K562 (cell line): ENCODE results near the gene APCDD1L. TPM values are rescaled to one million over a fixed set of nuclear protein-coding genes. Genes with fewer than 3 reads are reported as not detected.

Source experiments
- ATAC-seq: fragments of 200-7000 bp; cut with Tn5 transposase; 3 replicates; pipeline ENCODE4 v1.9.1; 2020; ENCODE audit warnings: moderate library complexity
- BruUV-seq: library from RNA; stranded (reverse); fragments of 400-500 nt; replicated peaks from 2 replicates; lab custom pipeline; 2021; lab: Mats Ljungman, UMichigan
- CTCF ChIA-PET: fragments of 300-600 bp; formaldehyde crosslinking; extraction: SDS; loops from one replicate; lab custom pipeline; 2021; ENCODE audit warnings: low intra/inter-chr PET ratio; lab: Yijun Ruan, JAX
- POLR2A ChIA-PET: fragments of 300-600, 350-650 bp; sonication (Branson Sonifier 250); formaldehyde crosslinking; extraction: SDS; loops from one replicate; lab custom pipeline; 2021; ENCODE audit warnings: antibody characterized with exemption, inconsistent platforms; lab: Yijun Ruan, JAX
- DNase-seq, 4 experiments: peaks; one replicate each; pipeline versions ENCODE4 v3.0.0 to v3.0.0-alpha.2; 2011 to 2018; ENCODE audit warnings: low spot score in 3 of 4, mixed read lengths in 3 of 4; ENCODE audit errors: extremely low read depth in 1 of 4
- FAIRE-seq: peaks from 2 replicates; lab custom pipeline; 2011; peaks lifted over from hg19 to GRCh38; lab: Jason Lieb, UNC
- H2AFZ ChIP-seq: 2 replicates; pipeline ENCODE4 v1.6.0; 2011; ENCODE audit warnings: low read depth, low read length, control low read depth, inconsistent platforms
- H3K27ac ChIP-seq: fragments of 200-600 bp; 3 replicates; pipeline ENCODE4 v1.8.0; 2011; ENCODE audit warnings: low read depth, mild to moderate bottlenecking, control low read depth, inconsistent platforms, low read length, moderate library complexity, mixed read lengths; ENCODE audit errors: extremely low read depth
- H3K27me3 ChIP-seq, 2 experiments: fragments of 300-600 bp in 1 of 2; 2 replicates in 1 of 2; 3 replicates in 1 of 2; pipeline versions ENCODE4 v1.6.0 to v1.8.0; 2011; ENCODE audit warnings: inconsistent platforms in 2 of 2, low read length in 2 of 2, mild to moderate bottlenecking in 1 of 2, mixed read lengths in 1 of 2, moderate library complexity in 1 of 2; ENCODE audit not compliant: control insufficient read depth in 2 of 2, insufficient read depth in 2 of 2
- H3K36me3 ChIP-seq: fragments of 300-600 bp; 3 replicates; pipeline ENCODE4 v1.8.0; 2011; ENCODE audit warnings: mild to moderate bottlenecking, low read length, inconsistent platforms; ENCODE audit not compliant: control insufficient read depth, insufficient read depth
- H3K4me1 ChIP-seq, 2 experiments: fragments of 200-600 bp in 1 of 2; replicated peaks in 1 of 2; 2 replicates in 1 of 2; 3 replicates in 1 of 2; pipeline versions ENCODE4 v1.5.1 to v1.8.0; 2011; ENCODE audit warnings: inconsistent platforms in 2 of 2, low read length in 2 of 2, mild to moderate bottlenecking in 1 of 2, mixed read lengths in 1 of 2, moderate library complexity in 1 of 2; ENCODE audit not compliant: control insufficient read depth in 2 of 2, insufficient read depth in 2 of 2
- H3K4me2 ChIP-seq: 2 replicates; pipeline ENCODE4 v1.6.1; 2011; ENCODE audit warnings: low read length, control low read depth, inconsistent platforms, mixed read lengths; ENCODE audit not compliant: insufficient read depth
- H3K4me3 ChIP-seq: fragments of 200-600 bp; sonication (generic), shearing (Covaris generic); 2 replicates; pipeline ENCODE4 v1.5.1; 2016; ENCODE audit warnings: control low read depth, inconsistent platforms
- H3K79me2 ChIP-seq: fragments of 200-600 bp; 3 replicates; pipeline ENCODE4 v1.8.0; 2011; ENCODE audit warnings: low read length, inconsistent platforms; ENCODE audit not compliant: control insufficient read depth, insufficient read depth
- H3K9ac ChIP-seq, 2 experiments: 2 replicates each; pipeline versions ENCODE4 v1.6.0 to v1.6.1; 2011; ENCODE audit warnings: low read depth in 2 of 2, low read length in 2 of 2, control low read depth in 1 of 2, inconsistent platforms in 1 of 2, mild to moderate bottlenecking in 1 of 2, mixed read lengths in 1 of 2; ENCODE audit not compliant: insufficient read depth in 1 of 2
- H3K9me1 ChIP-seq: one replicate; pipeline ENCODE4 v1.6.0; 2011; ENCODE audit warnings: inconsistent platforms, mild to moderate bottlenecking, low read length, moderate library complexity; ENCODE audit not compliant: control insufficient read depth, insufficient read depth
- H3K9me3 ChIP-seq: replicated peaks from 2 replicates; pipeline ENCODE4 v1.5.1; 2011; ENCODE audit warnings: low read depth, low read length, inconsistent platforms; ENCODE audit not compliant: control insufficient read depth, insufficient read depth
- H4K20me1 ChIP-seq: replicated peaks from 2 replicates; pipeline ENCODE4 v1.6.1; 2011; ENCODE audit warnings: low read length, inconsistent platforms, mixed read lengths; ENCODE audit not compliant: control insufficient read depth, insufficient read depth
- ADNP ChIP-seq: fragments of 200-800 bp; sonication (Bioruptor generic); IDR thresholded peaks from 2 replicates; pipeline ENCODE4 v1.6.1; 2016; ENCODE audit warnings: missing genetic modification characterization, missing compliant biosample characterization
- FOXJ3 ChIP-seq: sonication (generic); formaldehyde crosslinking; IDR thresholded peaks from 2 replicates; pipeline ENCODE4 v1.4.0; 2020; ENCODE audit warnings: mild to moderate bottlenecking, missing genetic modification reagents
- RFX7 ChIP-seq: fragments of 250-450 bp; sonication (Bioruptor Pico); IDR thresholded peaks from 2 replicates; pipeline ENCODE4 v1.5.1; 2021; ENCODE audit warnings: mild to moderate bottlenecking
- TCF7 ChIP-seq: sonication (generic); IDR thresholded peaks from 2 replicates; pipeline ENCODE4 v1.6.1; 2016; ENCODE audit warnings: antibody characterized with exemption, borderline replicate concordance
- THRAP3 ChIP-seq: fragments of 450-650 bp; IDR thresholded peaks from 2 replicates; pipeline ENCODE4 v1.6.1; 2016; ENCODE audit warnings: mild to moderate bottlenecking, inconsistent platforms, borderline replicate concordance
- WGBS: fragments of 100-300 bp; shearing (Covaris generic); methylation state at CpG from one replicate; pipeline ENCODE4 v1.1.6; 2016; ENCODE audit warnings: low coverage, mixed read lengths; ENCODE audit not compliant: insufficient coverage; ENCODE audit errors: missing lambda C conversion rate; 5-methylcytosine and 5-hydroxymethylcytosine counted together
- in situ Hi-C: fragments of 300-500 bp; cut with MboI; formaldehyde crosslinking; loops from 4 replicates; pipeline ENCODE4 v1.15.0; 2018; ENCODE audit warnings: inconsistent platforms, mixed read lengths
- intact Hi-C: fragments of 100-400 bp; cut with micrococcal nuclease; formaldehyde crosslinking; loops from 2 replicates; pipeline ENCODE4 v1.14.2; 2022
- polyA plus RNA-seq, 8 experiments: library from polyadenylated mRNA; depleted of rRNA in 4 of 8; stranded (reverse) in 5 of 8; unstranded in 3 of 8; fragments of >200 nt; fragmentation: Nextera tagmentation in 2 of 8; fragmentation: Illumina TruSeq in 1 of 8; extraction: Ambion mirVana in 2 of 8; extraction: Trizol in 1 of 8; gene quantifications; 2 replicates each; pipeline versions ENCODE4 v1.2.1 to v1.2.3, GENCODE V29; 2011 to 2014; ENCODE audit warnings: inconsistent platforms in 1 of 8, missing spikeins in 1 of 8
- total RNA-seq, 7 experiments: library from RNA; depleted of rRNA in 6 of 7; stranded (reverse); fragments of >200 nt in 6 of 7; fragmentation: Illumina TruSeq in 2 of 7; extraction: Trizol in 2 of 7; gene quantifications; 2 replicates each; pipeline versions ENCODE4 v1.2.1 to v1.2.3, GENCODE V29; 2011 to 2021; ENCODE audit warnings: low replicate concordance in 1 of 7
- TF ChIP-seq, protein P1 (sequence below), 2 experiments: fragments of 450-650 bp in 1 of 2; sonication (generic) in 1 of 2; formaldehyde crosslinking in 1 of 2; IDR thresholded peaks; 2 replicates each; pipeline versions ENCODE4 v1.7.1 to v1.9.0; 2016 to 2022; ENCODE audit warnings: inconsistent platforms in 1 of 2, mild to moderate bottlenecking in 1 of 2, missing genetic modification reagents in 1 of 2
- TF ChIP-seq, protein P2 (sequence below), 2 experiments: IDR thresholded peaks in 1 of 2; conservative IDR thresholded peaks in 1 of 2; 2 replicates each; pipeline ENCODE4 v1.6.1; 2016; ENCODE audit warnings: low read depth in 2 of 2, mild to moderate bottlenecking in 1 of 2, missing compliant biosample characterization in 1 of 2, missing genetic modification characterization in 1 of 2, moderate library complexity in 1 of 2

Gene APCDD1L
- total and polyA plus RNA-seq, 9 of the 15 experiments (the other 6 are each of a cell fraction or from before 2014, with no cell fraction given) = not detected

GRCh38 chr20:58467572-58468527 is 47.3 kb downstream of the APCDD1L start:
- no peak for ATAC-seq
- H3K27ac ChIP-seq = no peak overlapping the region
- peaks cover 3% of the 10 kb centered on the region for H3K9me1 ChIP-seq
- WGBS = 24% methylated on average over 25 of the region's 28 CpGs
- no peak for FAIRE-seq
- no peaks in the 10 kb centered on the region for H3K9me3 ChIP-seq
- H3K4me2 ChIP-seq = no peak overlapping the region
- intact Hi-C loops (no loop called here), in situ Hi-C loops (no loop called here)
- ChIA-PET CTCF (interaction anchor here (0.6 kb wide), 1 partner anchor 167 kb away, joined by 3 read pairs; no protein-coding TSS in a partner anchor), POLR2A (no interaction called here)
- H3K79me2 ChIP-seq = no peaks in the 10 kb centered on the region
- no peak for DNase-seq
- BruUV-seq = no TSS peak
- H3K27me3 ChIP-seq = peaks cover 24 to 60% of the 10 kb centered on the region in 2 experiments; a peak in 4 of 5 replicates
- no peak overlapping the region for H3K9ac ChIP-seq
- no peak overlapping the region for H3K4me3 ChIP-seq
- no peaks in the 10 kb centered on the region for H3K36me3 ChIP-seq
- no peak overlapping the region for H2AFZ ChIP-seq
- no peaks in the 10 kb centered on the region for H4K20me1 ChIP-seq
- peaks cover 0 to 21% of the 10 kb centered on the region in 2 experiments; a peak in 2 of 5 replicates for H3K4me1 ChIP-seq
- TF ChIP-seq FOXJ3 (no peak), ADNP (tag) (no peak), TCF7 (no peak), RFX7 (CRISPR knock-in tag) (no peak), THRAP3 (no peak)
- TF ChIP-seq, protein P1, sequence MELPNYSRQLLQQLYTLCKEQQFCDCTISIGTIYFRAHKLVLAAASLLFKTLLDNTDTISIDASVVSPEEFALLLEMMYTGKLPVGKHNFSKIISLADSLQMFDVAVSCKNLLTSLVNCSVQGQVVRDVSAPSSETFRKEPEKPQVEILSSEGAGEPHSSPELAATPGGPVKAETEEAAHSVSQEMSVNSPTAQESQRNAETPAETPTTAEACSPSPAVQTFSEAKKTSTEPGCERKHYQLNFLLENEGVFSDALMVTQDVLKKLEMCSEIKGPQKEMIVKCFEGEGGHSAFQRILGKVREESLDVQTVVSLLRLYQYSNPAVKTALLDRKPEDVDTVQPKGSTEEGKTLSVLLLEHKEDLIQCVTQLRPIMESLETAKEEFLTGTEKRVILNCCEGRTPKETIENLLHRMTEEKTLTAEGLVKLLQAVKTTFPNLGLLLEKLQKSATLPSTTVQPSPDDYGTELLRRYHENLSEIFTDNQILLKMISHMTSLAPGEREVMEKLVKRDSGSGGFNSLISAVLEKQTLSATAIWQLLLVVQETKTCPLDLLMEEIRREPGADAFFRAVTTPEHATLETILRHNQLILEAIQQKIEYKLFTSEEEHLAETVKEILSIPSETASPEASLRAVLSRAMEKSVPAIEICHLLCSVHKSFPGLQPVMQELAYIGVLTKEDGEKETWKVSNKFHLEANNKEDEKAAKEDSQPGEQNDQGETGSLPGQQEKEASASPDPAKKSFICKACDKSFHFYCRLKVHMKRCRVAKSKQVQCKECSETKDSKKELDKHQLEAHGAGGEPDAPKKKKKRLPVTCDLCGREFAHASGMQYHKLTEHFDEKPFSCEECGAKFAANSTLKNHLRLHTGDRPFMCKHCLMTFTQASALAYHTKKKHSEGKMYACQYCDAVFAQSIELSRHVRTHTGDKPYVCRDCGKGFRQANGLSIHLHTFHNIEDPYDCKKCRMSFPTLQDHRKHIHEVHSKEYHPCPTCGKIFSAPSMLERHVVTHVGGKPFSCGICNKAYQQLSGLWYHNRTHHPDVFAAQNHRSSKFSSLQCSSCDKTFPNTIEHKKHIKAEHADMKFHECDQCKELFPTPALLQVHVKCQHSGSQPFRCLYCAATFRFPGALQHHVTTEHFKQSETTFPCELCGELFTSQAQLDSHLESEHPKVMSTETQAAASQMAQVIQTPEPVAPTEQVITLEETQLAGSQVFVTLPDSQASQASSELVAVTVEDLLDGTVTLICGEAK (IDR thresholded peaks at IDR 0.05) = peak; percentile 49; the same call in 1 of the 2 replicates
- TF ChIP-seq, protein P1 (CRISPR knock-in tag; IDR thresholded peaks at IDR 0.05) = no peak
- TF ChIP-seq, protein P2, sequence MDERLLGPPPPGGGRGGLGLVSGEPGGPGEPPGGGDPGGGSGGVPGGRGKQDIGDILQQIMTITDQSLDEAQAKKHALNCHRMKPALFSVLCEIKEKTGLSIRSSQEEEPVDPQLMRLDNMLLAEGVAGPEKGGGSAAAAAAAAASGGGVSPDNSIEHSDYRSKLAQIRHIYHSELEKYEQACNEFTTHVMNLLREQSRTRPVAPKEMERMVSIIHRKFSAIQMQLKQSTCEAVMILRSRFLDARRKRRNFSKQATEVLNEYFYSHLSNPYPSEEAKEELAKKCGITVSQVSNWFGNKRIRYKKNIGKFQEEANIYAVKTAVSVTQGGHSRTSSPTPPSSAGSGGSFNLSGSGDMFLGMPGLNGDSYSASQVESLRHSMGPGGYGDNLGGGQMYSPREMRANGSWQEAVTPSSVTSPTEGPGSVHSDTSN (CRISPR knock-in tag; IDR thresholded peaks at IDR 0.05; ENCODE audit: low read depth) = no peak
- TF ChIP-seq, protein P2 (tag; conservative IDR thresholded peaks at IDR 0.05; ENCODE audit: low read depth) = no peak
